GM19372 (cell line): ENCODE results near the gene SCYGR8.

Experiments used
- ATAC-seq: cut with Tn5 transposase; IDR thresholded peaks from one replicate; pipeline ENCODE4 v1.9.1; 2021; ENCODE audit warnings: mild to moderate bottlenecking, low read depth, moderate library complexity; ENCODE audit not compliant: unreplicated experiment

The SCYGR8 gene

GRCh38 chr2:227759411-227760118 lies 13.9 kb downstream of the SCYGR8 start:
- no peak for ATAC-seq

GRCh38 chr2:227761740-227762476 lies 16.2 kb downstream of the SCYGR8 start:
- no peak for ATAC-seq

GRCh38 chr2:227765788-227766372 lies 20.2 kb downstream of the SCYGR8 start:
- ATAC-seq = peak; percentile 28

- peak; percentile 97 for ATAC-seq
Observed at GRCh38 chr2:227766373-227766883, 20.7 kb downstream of the SCYGR8 start.

GRCh38 chr2:227767830-227768229 lies 22.1 kb downstream of the SCYGR8 start:
- no peak for ATAC-seq

- no peak for ATAC-seq
Observed at GRCh38 chr2:227772197-227772661, 26.5 kb downstream of the SCYGR8 start.

- ATAC-seq = no peak
Observed at GRCh38 chr2:227772932-227773331, 27.2 kb downstream of the SCYGR8 start.

- ATAC-seq = peak; percentile 73
Observed at GRCh38 chr2:227774011-227774624, 28.4 kb downstream of the SCYGR8 start.

- no peak for ATAC-seq
Observed at GRCh38 chr2:227774895-227775842, 29.5 kb downstream of the SCYGR8 start.

GRCh38 chr2:227780981-227781615 lies 35.4 kb downstream of the SCYGR8 start:
- ATAC-seq = no peak

- no peak for ATAC-seq
Observed at GRCh38 chr2:227781841-227782240, 36.1 kb downstream of the SCYGR8 start.

- peak; percentile 15 for ATAC-seq
Observed at GRCh38 chr2:227782804-227783203, 37.1 kb downstream of the SCYGR8 start.

- peak; percentile 99 for ATAC-seq
Observed at GRCh38 chr2:227783404-227784138, 37.9 kb downstream of the SCYGR8 start.

GRCh38 chr2:227785293-227785692 lies 39.6 kb downstream of the SCYGR8 start:
- ATAC-seq = no peak

- ATAC-seq = no peak
Observed at GRCh38 chr2:227788561-227789018, 42.9 kb downstream of the SCYGR8 start.

- ATAC-seq = peak; percentile 87
Observed at GRCh38 chr2:227789803-227790202, 44.1 kb downstream of the SCYGR8 start.

- no peak for ATAC-seq
Observed at GRCh38 chr2:227793148-227793712, 47.5 kb downstream of the SCYGR8 start.
